Stimulated activated CD8-positive, alpha-beta memory T cell treated with anti-CD3 and anti-CD28 coated beads, Interleukin-15, amount 100 ng/mL, for 4 hours (primary cell): ENCODE data around the gene ACOT4.
"Not testable (repeated sequence)": the region's sequence is repeated elsewhere in the genome, so short reads cannot be mapped to it uniquely, and the experiment has no call there.

Experiments
- DNase-seq, 2 donors: peaks; one replicate each; pipeline ENCODE4 v3.0.0-alpha.2; 2020; ENCODE audit warnings: low read depth in 2 of 2

The ACOT4 gene

GRCh38 chr14:73577214-73577613, 14.5 kb upstream of the ACOT4 start:
- DNase-seq = not testable (repeated sequence)

GRCh38 chr14:73582102-73582979, 9.3 kb upstream of the ACOT4 start:
- DNase-seq = not testable (repeated sequence)

- DNase-seq = no peak
Measured at GRCh38 chr14:73588695-73589094, 3.0 kb upstream of the ACOT4 start.

GRCh38 chr14:73589116-73589515, 2.6 kb upstream of the ACOT4 start:
- DNase-seq = no peak

- DNase-seq = not testable (repeated sequence)
Measured at GRCh38 chr14:73590673-73591004, 1.0 kb upstream of the ACOT4 start.

GRCh38 chr14:73594491-73594890, 2.8 kb downstream of the ACOT4 start:
- no peak for DNase-seq

- DNase-seq = no peak
Measured at GRCh38 chr14:73599499-73599898, 7.8 kb downstream of the ACOT4 start.

- no peak for DNase-seq
Measured at GRCh38 chr14:73602994-73603393, 11.3 kb downstream of the ACOT4 start.

- no peak for DNase-seq
Measured at GRCh38 chr14:73606271-73606670, 14.6 kb downstream of the ACOT4 start.

- DNase-seq = no peak
Measured at GRCh38 chr14:73607241-73607640, 15.6 kb downstream of the ACOT4 start.

GRCh38 chr14:73610687-73611086, 19.0 kb downstream of the ACOT4 start:
- no peak for DNase-seq

- peak; percentile 30 to 50 for DNase-seq
Measured at GRCh38 chr14:73612339-73613045, 20.8 kb downstream of the ACOT4 start, which contains the start of gene ACOT6. ACOT6 (plus strand) TSS chr14:73612517; CDS start chr14:73612572, 55 bp downstream.

- no peak for DNase-seq
Measured at GRCh38 chr14:73613046-73613383, 21.3 kb downstream of the ACOT4 start.

GRCh38 chr14:73613419-73613963, 21.8 kb downstream of the ACOT4 start:
- DNase-seq = no peak

- DNase-seq = no peak
Measured at GRCh38 chr14:73616831-73617230, 25.2 kb downstream of the ACOT4 start.

GRCh38 chr14:73619524-73619923, 27.9 kb downstream of the ACOT4 start:
- DNase-seq = no peak

GRCh38 chr14:73620268-73620667, 28.6 kb downstream of the ACOT4 start:
- DNase-seq = no peak

GRCh38 chr14:73623504-73624054, 31.9 kb downstream of the ACOT4 start:
- DNase-seq = no peak

GRCh38 chr14:73625706-73626105, 34.0 kb downstream of the ACOT4 start:
- no peak for DNase-seq

- DNase-seq = no peak
Measured at GRCh38 chr14:73627151-73627558, 35.5 kb downstream of the ACOT4 start.

- no peak for DNase-seq
Measured at GRCh38 chr14:73630009-73630780, 38.5 kb downstream of the ACOT4 start.
